NOMO-1 treated with DMSO at 0.1 percent for 48 hours (cell line): ENCODE results near the gene NCKAP5L.
"Not testable (repeated sequence)": the region's sequence is repeated elsewhere in the genome, so short reads cannot be mapped to it uniquely, and the experiment has no call there.

ENCODE experiments used
- DNase-seq: peaks from one replicate; lab custom pipeline; 2025; ENCODE audit not compliant: unreplicated experiment; lab: John Stamatoyannopoulos, UW

The NCKAP5L gene

DNA sequence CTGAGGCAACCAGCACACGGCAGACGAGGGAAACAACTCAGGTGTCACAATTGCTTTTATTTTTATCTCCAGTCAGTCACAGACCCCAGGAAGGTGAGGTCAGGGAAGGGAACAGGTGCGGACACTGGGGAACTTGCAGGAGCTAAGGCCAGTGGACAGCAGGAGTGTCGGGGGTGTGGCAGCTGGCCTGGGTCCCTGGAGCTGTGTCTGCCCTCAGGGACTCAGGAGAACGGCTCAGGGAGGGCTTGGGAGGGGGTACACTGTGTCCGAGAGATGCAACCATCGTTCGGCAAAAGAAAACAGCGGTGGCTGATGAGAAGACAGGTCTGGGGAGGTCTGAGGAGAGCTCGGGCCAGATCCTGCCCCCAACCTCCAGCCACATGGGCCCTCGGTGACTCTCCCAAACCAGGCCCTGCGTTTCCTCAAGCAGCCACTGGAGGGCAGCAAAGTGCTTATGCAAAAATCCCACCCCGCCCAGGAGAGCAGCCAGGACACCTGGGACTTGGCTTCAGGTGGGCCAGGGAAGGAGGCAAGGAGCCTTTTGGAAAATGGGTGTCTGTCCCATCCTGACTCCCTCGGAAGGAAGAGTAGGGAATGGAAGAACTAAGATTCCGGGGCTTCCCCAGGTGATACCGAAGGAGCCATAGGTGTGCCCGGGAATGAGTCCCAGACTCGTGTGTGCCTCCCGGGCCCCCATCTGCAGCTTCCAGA lies 38.8 kb upstream of the NCKAP5L start:
- DNase-seq = peak; percentile 43

DNA sequence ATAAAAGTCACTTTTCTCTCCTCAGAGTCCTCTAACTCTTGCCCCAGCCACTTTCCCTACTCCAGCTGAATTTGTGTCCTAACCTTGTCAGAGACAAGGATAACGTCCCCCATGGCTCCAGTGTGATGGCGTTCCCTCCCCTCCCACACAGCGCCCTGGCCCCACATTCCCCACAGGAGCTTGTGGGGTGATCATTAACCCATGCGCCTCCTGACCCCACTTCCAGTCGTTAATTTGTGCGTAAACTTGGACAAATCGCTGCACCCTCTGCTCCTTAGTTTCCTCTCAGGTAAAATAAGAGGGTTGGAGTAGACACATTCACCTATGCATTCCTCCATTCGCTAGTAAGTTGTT lies 37.5 kb upstream of the NCKAP5L start:
- DNase-seq = no peak

DNA sequence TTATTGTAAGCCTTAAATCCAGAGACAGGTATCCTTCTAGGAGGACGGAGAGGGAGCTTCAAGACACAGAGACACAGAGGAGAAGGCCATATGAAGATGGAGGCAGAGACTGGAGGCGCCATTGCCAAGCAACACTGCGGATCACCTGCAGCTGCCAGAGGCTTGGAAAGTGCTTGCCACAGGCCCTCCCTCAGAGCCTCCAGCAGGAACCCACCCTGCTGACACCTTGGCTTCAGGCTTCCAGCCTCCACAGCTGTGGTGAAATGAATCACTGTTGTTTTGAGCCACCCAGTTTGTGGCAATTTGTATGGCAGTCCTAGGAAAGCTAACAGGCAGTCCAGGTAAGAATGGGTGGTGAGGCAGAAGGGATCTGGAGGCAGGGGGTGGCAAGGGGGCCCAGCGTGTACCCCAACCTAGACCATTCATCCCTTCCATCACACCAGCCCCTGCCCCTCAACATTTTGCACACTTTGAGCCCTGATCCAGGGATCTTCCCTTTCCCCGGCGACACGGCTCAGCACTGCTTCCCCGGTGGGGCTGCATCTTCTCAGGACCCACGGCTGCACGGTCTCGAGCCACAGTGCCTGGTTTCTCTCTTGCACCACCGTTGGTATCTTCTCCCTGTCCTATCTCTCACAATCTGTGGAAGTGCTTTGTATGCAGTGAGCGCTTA lies 37.0 kb upstream of the NCKAP5L start:
- no peak for DNase-seq

DNA sequence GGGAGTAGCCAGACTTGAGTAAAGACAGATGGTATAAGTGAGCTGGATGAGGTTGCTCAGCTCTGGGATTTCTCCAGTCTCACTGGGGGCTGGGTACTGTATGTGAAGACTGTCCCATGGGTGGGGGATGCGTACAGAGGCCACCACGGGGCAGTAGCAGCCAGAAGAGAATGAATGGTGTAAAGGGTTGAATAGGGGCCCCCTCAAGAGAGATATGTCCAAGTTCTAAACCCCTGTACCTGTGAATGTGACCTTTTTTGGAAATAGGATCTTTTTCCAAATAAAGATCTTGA lies 36.5 kb upstream of the NCKAP5L start:
- DNase-seq = no peak

DNA sequence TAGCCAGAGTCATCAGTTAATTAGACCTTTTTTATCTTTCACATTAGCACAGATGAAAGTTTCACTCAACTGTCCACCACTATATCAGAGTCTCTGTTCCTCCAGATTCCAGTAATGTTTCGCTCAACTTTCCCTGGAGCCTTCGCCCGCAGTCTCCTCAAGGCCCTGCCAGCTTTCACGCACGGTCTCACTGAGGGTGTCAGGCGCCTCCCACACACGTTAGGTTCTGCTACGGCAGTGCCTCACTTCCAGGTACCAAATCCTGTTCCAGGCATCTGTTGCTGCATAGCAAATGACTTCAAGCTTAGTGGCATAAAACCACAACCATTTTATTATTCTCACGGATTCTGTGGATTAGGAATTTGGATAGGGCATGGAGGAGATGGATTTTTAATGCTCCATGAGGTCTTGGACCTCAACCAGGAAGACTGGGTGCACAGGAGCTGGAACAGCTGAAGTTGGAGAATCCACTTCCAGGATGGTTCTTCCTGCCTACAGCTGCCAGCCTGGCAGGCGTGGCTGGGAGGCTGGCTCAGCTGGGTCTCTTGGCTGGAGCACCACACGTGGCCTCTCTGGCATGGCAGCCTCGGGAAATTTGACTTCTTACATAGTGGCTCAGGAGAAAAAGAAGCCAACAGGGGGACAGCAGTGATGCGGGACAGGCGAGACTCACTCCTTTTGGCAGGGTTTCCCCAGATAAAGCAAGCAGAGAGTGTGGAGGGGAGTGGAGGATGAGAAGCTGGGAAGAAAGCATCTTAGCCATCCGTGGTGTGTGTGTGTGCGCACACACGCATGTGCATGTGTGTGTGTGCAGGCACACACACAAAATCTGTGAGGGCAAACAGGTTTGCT lies 36.0 kb upstream of the NCKAP5L start:
- DNase-seq = no peak

DNA sequence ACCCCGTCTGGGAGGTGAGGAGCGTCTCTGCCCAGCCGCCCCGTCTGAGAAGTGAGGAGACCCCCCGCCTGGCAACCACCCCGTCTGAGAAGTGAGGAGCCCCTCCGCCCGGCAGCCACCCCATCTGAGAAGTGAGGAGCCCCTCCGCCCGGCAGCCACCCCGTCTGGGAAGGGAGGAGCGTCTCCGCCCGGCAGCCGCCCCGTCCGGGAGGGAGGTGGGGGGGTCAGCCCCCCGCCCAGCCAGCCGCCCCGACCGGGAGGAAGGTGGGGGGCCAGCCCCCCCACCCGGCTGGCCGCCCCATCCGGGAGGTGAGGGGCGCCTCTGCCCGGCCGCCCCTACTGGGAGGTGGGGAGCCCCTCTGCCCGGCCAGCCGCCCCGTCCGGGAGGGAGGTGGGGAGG lies 32.7 kb upstream of the NCKAP5L start:
- DNase-seq = not testable (repeated sequence)

DNA sequence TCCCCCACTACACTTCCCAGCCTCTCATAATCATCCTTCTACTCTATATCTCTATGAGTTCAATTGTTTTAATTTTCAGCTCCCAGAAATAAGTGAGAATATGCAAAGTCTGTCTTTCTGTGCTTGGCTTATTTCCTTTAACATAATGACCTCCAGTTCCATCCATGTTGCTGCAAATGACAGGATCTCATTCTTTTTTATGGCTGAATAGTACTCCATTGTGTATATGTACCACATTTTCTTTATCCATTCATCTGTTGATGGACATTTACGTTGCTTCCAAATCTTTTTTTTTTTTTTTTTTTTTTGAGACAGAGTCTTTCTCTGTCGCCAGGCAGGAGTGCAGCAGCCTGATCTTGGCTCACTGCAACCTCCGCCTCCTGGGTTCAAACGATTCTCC lies 27.7 kb upstream of the NCKAP5L start:
- not testable (repeated sequence) for DNase-seq

DNA sequence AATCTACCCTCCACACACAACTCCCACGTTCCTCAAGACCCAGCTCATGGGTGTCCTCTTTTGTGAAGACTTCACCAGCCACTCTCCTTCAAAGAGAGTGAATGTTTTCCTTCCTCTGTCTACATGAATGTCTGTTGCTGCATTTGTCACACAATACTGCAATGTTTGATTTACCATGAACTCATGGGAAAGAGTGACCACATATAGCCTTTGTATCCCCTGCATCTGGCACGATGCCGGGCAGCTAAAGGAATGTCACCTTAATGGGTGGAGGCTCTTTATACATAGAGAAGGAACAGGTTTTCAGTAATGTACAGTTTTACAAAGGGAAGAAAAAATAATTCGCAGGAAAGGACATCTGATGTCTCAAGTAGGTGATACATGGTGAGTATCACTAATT lies 26.8 kb upstream of the NCKAP5L start:
- DNase-seq = no peak

DNA sequence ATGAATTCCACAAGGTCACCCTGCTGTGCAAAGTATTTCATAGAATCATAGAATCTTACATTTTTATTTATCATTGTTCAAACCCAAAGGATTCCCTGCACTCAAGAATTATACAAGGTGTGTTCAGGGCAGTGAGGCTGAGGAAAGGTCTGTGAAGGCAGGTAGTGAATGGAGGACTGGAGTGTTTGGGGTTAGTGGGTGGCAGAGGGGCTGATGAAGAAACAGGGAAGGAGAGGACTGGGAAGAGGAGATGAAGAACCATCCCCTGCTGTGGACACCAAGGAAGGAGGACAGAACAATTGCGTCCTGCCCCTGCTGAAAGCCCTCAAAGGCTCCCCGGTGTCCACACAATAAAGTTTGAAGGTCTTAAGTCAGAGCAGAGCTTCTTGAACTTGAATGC lies 25.5 kb upstream of the NCKAP5L start:
- DNase-seq = no peak

DNA sequence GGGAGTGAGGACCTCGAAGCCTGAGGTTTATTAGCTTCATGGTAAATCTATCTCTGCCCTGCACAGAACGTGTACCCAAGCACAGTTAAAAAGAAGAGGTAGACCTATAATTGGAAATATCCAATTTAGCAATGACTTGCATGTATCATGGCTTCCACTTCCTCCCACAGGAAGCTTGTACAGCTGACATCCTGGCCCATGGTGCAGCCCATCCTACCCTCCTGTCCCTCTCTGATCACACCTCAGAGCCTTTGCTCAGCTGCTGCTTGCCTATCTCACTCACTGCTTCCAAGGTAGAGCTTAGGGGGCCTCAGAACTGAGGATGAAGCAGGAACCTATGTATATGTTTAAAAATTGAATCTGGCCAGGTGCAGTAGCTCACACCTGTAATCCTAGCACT lies 18.9 kb upstream of the NCKAP5L start:
- DNase-seq = no peak

DNA sequence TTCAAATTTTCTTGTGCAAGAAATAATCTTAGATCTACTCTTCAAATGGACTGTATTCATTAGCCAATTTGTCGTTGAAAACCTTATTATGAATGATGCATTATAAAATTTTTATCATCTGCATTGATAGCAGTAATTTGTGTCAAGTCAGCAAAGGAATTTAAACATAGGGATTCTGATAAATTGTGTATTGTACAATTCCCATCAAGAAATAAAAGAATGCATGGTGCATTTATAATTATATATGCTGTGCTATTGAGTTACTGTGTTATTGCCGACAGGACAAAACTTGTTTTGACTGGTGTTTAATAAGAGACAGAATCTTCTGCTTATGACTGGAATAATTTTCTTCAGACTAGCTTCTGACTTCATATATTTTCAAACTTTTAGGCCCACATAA lies 17.8 kb upstream of the NCKAP5L start:
- no peak for DNase-seq

DNA sequence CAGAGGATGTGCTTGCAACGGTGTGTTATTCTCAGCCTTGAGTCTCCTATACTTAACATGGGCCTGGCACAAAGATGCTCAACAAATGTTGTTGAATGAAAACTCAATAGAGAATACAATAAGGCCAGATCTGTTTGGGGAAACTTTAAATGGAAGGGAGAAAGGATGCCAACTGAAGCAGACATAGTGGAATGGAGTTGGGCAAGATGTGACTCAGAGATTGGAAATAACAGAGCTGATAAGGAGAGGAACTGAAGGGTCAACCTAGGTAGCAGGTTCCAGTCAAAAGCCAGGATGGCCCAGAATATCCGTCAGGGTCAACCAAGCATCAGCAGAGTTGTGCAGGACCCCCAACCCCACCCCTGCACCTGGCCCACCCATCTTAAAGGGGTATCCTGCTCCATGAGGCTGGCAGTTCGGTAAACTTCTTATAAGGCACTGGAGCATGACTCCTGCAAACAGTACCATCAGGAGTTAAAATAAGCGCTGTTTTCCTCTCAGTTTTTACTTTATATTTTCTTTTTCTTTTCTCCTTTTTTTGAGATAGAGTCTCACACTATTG lies 15.7 kb upstream of the NCKAP5L start:
- DNase-seq = no peak

DNA sequence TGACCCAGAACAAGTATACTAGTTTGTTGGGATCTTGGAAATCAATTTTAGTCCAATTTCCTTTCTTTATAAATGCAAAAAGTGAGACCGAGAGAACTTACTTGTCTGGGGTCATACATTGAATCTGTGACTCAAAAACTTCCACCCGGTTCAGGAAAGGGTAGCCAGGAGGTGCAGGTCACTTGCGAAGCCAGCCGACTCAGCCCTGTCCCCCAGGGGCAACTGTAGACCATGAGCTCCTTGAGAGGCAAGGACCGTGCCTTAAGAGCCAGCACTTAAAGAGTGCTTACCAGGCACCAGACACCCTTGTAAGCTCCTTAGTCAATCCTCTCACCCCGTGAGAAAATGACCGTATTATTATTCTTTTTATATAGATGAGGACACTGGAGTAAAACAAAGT lies 15.2 kb upstream of the NCKAP5L start:
- DNase-seq = no peak

DNA sequence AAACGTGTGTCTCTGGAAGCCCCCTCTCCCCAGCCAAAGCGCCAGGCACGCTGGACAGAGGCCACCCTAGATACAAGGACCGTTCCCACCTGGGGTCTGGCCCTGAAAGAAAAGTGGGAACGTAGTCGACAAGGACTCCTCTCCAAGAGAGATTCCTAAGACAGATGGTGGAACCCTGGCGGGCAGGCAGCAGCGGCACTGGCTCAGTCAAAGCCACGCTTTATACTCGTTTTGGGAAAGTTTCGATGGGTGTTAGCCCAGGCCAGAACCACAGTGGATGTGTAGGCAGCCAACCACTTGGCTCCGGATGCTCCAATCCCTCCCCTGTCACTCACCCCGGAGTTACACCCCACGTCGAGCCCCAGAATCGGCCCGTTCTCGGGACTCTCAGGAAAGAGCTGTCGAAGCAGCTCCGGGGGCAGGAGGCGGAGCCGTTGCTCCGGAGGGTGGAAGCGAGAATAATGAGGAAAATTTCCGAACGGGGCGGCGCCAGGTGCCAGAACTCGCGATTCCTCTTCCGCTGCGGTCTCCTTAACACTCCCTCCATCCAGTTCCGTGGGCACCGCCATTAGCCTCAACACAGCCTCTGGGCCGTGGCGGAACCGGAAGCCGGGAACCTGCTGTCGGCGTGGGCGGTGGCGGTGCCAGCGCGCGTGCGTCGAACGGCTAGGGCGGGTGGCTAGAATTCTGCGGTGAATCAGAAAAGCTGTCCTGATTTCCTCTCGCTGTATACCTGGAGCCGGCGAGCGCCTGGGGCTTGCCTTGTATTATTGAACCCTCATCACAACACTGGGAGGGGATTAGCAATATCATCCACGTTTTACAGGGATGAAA lies 14.5 kb upstream of the NCKAP5L start, which contains the start of gene BCDIN3D:
Gene BCDIN3D (minus strand): TSS at position 588 of the 834 bp plus-strand sequence. CDS start 19 bp downstream, at position 569.
- peak; percentile 89 for DNase-seq

DNA sequence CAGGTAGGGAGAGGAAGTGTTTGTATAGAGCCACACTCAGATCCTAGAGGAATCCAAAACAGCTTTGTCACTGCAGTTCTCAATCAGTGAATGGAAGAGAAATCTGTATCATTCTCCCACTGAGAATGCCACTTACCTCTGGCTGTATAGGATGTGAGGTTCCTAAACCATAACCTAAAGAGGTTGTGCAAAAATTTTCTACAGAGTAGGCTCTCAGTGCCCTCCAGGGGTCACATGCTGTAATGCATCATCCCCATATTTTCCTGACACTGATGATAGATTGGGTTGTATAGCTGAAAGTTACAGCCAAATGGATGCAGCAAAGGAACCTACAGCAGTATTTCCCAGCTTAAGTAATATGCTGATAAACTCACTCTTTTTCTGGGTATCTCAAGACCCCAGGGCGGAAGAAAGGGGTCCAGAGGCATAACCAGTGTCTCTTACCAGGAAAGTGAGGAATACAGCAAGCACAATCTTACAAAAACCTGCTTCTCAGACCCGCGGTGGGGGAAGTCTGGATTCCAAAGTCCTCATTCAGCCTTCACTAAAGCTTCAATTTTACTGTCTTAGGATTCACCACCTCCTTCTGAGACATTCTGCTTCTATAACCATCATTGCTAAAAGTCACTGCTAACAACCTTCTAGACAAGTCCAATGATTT lies 10.9 kb upstream of the NCKAP5L start:
- peak; percentile 47 for DNase-seq

DNA sequence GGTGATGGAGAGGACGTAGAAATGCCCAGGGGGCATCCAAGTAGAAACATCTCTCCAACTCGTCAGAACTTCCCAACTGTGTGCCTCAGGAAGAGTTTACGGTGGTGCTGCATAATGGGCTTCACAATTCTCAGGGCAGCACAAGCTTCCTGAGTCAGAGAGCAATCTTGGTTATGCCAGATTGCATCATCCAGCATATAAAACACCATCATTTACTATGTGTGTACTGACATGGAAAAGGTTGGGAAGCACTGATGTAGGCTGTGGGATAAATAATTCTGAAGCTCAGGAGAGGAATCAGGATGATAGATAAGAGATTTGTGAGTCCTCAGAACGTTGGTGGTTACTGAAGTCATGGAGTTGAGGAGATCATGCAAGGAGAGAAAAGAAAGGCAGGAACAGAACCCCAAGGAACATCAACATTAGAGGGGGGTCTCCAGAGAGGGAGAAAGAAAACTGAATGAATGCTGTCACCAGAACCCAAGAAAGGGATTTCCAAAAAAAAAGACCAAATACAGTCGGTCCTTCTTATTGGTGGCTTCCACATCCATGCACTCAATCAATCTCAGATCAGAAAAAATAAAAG lies 4.7 kb upstream of the NCKAP5L start:
- no peak for DNase-seq

DNA sequence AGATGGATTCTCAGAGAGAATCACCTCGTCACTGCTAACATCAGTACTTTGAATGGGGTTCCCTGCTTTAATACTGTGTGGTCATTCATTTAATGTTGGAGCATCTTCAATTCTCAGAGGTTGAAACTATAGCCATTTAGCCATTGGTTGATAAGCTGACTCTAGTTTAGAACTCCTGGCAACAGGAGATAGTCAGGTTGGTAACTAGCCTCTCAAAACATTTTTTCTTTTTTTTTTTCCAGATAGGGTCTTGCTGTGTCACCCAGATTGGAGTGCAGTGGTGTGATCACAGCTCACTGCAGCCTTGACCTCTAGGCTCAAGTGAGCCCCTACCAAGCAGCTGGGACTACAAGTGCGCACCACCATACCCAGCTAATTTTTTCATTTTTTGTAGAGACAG lies 3.5 kb upstream of the NCKAP5L start:
- DNase-seq = no peak

DNA sequence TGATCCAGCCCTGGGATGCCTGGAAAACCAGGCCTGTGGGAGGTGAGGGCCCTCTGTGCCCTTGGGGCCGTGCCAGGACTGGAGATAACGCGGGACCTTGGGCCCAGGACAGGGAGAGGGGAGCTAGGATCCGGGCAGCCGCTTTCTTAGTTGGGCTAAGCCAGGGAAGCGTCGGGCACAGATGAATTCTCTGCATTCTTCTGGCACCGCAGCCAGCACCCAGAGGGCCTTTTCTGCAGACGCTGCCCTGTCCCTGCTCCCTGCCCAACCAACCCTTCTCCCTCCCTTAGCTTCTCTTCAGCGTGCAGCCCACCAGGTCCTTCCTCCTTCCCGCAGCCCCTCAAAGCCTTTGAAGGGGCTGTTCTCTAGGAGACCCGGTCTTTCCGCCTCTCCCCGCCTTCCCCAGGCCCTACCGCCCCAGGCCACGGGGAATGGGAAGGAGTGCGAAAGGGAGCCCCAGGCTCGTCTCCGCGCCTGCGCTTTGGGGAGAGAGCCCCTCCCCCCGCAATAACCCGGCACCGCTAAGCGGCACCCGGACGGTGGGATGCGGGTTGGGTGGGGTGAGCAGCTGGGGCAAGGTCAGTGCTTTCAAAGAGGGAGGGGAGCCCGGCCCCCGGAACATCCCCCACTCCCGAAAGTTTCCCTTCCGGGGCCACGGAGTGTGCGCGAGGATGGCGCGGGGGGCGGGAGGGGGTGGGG lies 663 bp downstream of the NCKAP5L start:
- DNase-seq = no peak

DNA sequence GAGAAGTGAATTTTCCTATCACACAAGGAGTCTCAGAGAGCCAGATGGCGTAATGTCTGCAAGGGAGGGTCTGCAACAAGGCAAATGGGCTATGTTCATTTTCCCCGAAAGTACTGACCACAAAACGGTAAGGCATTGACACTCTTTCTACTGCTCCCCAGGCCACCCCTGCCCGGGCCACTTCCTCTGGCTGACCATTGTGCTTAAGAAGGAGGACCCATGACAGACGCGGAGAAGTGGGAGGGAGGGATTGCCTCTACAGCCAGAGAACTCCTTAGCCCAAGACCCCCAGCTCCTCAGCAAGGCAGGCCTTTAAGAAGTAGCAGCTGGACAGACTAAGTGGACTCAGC lies 1.2 kb downstream of the NCKAP5L start:
- DNase-seq = no peak
